NK-92 (cell line): ENCODE measurements around the gene RAD51.

ENCODE experiments used
- DNase-seq: peaks from one replicate; lab custom pipeline; 2025; ENCODE audit not compliant: unreplicated experiment; lab: John Stamatoyannopoulos, UW

The RAD51 gene

DNA sequence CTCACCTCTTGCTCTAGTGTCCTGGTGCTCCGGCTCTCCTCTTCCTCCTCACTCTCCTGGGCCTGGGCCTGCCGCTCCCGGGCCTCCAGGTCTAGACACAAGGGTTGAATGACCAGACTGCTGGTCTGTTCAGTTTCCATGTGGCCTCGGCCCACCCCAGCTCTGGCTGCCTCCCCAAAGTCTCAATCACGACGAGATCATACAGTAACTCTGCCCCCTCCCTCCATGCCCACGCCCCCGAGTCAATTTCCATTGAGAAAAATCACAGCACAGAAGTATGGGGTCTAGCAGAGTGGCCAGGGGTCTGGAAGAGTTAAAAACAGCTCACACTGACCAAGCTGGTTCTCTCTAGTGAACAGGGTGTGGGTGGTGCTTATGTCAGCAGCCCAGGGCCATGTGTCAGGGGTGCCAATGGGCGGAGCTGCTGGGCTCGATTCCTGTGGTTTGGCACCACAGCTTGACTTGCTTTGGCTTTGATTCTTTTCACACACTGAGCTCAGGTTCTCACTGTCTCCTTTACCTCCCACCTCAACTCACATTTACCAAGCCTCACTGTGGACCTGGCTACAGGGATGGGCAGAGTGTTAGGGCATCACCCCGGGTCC lies 81.7 kb downstream of the RAD51 start:
- DNase-seq: no peak
